Suprapubic skin (tissue), 3 donors: Measurements from ENCODE around the gene VPS8.

Experiments
- CTCF ChIP-seq, 2 donors: fragments of 200-600 bp in 1 of 2; fragments of 450-650 bp in 1 of 2; sonication (generic) in 1 of 2; IDR thresholded peaks; one replicate each; pipeline ENCODE4 v1.5.1; 2016 to 2019; ENCODE audit warnings: antibody characterized with exemption in 2 of 2, mild to moderate bottlenecking in 1 of 2, moderate library complexity in 1 of 2
- POLR2A ChIP-seq, 2 donors: fragments of 450-650 bp; IDR thresholded peaks; one replicate each; pipeline ENCODE4 v1.6.1; 2017; ENCODE audit warnings: antibody characterized with exemption in 2 of 2, mild to moderate bottlenecking in 2 of 2, moderate library complexity in 2 of 2

DNA sequence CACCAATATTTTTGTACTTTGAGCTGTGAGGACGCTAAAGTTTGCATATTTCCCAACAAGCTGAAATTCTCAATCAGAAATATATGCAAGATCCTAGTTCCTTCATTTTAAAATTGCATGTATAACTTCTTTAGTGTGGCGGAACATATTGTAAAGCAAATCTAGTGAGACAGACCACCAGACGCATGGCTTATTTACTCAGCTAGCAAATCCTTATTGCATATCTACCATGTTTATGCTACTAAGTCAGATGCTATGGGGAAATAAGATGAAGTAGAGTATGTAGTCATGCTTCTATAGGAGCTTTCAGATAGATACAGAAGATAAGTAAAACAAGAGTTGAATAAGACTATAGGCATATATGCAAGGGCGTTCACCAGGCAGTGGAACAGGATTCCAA lies 278.8 kb downstream of the VPS8 start:
- TF ChIP-seq CTCF (IDR thresholded peaks at IDR 0.05) (no peak), POLR2A (IDR thresholded peaks at IDR 0.05) (no peak)
